IMR-90 (cell line): ENCODE data around the gene DNAJC17. TPM values are rescaled to one million over a fixed set of nuclear protein-coding genes. Genes with fewer than 3 reads are reported as not detected.

Source experiments
- ATAC-seq: fragments of 200-7000 bp; cut with Tn5 transposase; 2 replicates; pipeline ENCODE4 v1.9.1; 2020; ENCODE audit warnings: low read depth, mild to moderate bottlenecking, moderate library complexity
- BruUV-seq: library from RNA; stranded (reverse); fragments of 400-500 nt; replicated peaks from 2 replicates; lab custom pipeline; 2021; lab: Mats Ljungman, UMichigan
- CTCF ChIA-PET: fragments of 300-600 bp; formaldehyde crosslinking; extraction: SDS; loops from one replicate; lab custom pipeline; 2021; ENCODE audit warnings: antibody characterized with exemption; lab: Yijun Ruan, JAX
- POLR2A ChIA-PET: fragments of 300-600 bp; sonication (Branson Sonifier 250); formaldehyde crosslinking; loops from one replicate; lab custom pipeline; 2022; ENCODE audit warnings: antibody characterized with exemption; ENCODE audit not compliant: unreplicated experiment; lab: Charles Lee
- DNase-seq: peaks from one replicate; pipeline ENCODE4 v3.0.0; 2013
- H2AFZ ChIP-seq: replicated peaks from 2 replicates; pipeline ENCODE3; 2013; ENCODE audit warnings: low read length, mild to moderate bottlenecking; ENCODE audit not compliant: poor library complexity
- H2AK5ac ChIP-seq: 2 replicates; pipeline ENCODE4 v1.6.1; 2013; ENCODE audit warnings: low read depth, low read length, inconsistent platforms
- H2AK9ac ChIP-seq: replicated peaks from 2 replicates; pipeline ENCODE3; 2013; ENCODE audit warnings: mild to moderate bottlenecking, low read depth, low read length, moderate library complexity; ENCODE audit not compliant: poor library complexity
- H2BK120ac ChIP-seq: 2 replicates; pipeline ENCODE4 v1.6.1; 2013; ENCODE audit warnings: low read depth, low read length, inconsistent platforms
- H2BK15ac ChIP-seq: 3 replicates; pipeline ENCODE4 v1.6.1; 2013; ENCODE audit warnings: low read depth, low read length, inconsistent platforms
- H2BK20ac ChIP-seq: 2 replicates; pipeline ENCODE4 v1.6.1; 2013; ENCODE audit warnings: low read depth, mild to moderate bottlenecking, inconsistent platforms, low read length, moderate library complexity
- H2BK5ac ChIP-seq: 2 replicates; pipeline ENCODE4 v1.6.1; 2013; ENCODE audit warnings: mild to moderate bottlenecking, low read depth, low read length, inconsistent platforms; ENCODE audit not compliant: poor library complexity, severe bottlenecking
- H3K14ac ChIP-seq: replicated peaks from 2 replicates; pipeline ENCODE4 v1.6.1; 2013; ENCODE audit warnings: low read depth, low read length, inconsistent platforms
- H3K18ac ChIP-seq: 2 replicates; pipeline ENCODE4 v1.6.1; 2013; ENCODE audit warnings: low read depth, low read length, control low read depth
- H3K23ac ChIP-seq: 2 replicates; pipeline ENCODE4 v1.6.1; 2013; ENCODE audit warnings: low read depth, low read length, inconsistent platforms
- H3K27ac ChIP-seq: 2 replicates; pipeline ENCODE4 v1.5.1; 2013; ENCODE audit warnings: mild to moderate bottlenecking, control low read depth, low read length; ENCODE audit not compliant: insufficient read depth
- H3K27me3 ChIP-seq: 2 replicates; pipeline ENCODE4 v1.6.1; 2013; ENCODE audit warnings: low read length; ENCODE audit not compliant: control insufficient read depth, insufficient read depth
- H3K36me3 ChIP-seq: 2 replicates; pipeline ENCODE4 v1.6.1; 2013; ENCODE audit warnings: low read length, mixed read lengths; ENCODE audit not compliant: control insufficient read depth, insufficient read depth
- H3K4ac ChIP-seq: 2 replicates; pipeline ENCODE4 v1.6.1; 2013; ENCODE audit warnings: low read depth, low read length, inconsistent platforms
- H3K4me1 ChIP-seq: 2 replicates; pipeline ENCODE4 v1.6.1; 2013; ENCODE audit warnings: low read length, mixed read lengths; ENCODE audit not compliant: control insufficient read depth, insufficient read depth
- H3K4me2 ChIP-seq: 2 replicates; pipeline ENCODE4 v1.6.1; 2013; ENCODE audit warnings: low read depth, mild to moderate bottlenecking, control low read depth, low read length, moderate library complexity
- H3K4me3 ChIP-seq: 2 replicates; pipeline ENCODE4 v1.5.1; 2013; ENCODE audit warnings: low read depth, mild to moderate bottlenecking, control low read depth, low read length, moderate library complexity; ENCODE audit not compliant: insufficient read depth
- H3K56ac ChIP-seq: 2 replicates; pipeline ENCODE4 v1.6.1; 2013; ENCODE audit warnings: low read length, inconsistent platforms; ENCODE audit not compliant: insufficient read depth; ENCODE audit errors: extremely low read depth
- H3K79me1 ChIP-seq, 2 experiments: 2 replicates each; pipeline ENCODE4 v1.6.1; 2013; ENCODE audit warnings: low read length in 2 of 2, inconsistent platforms in 1 of 2, low read depth in 1 of 2
- H3K9ac ChIP-seq: 2 replicates; pipeline ENCODE4 v1.6.1; 2013; ENCODE audit warnings: low read depth, low read length, control low read depth
- H3K9me1 ChIP-seq: 2 replicates; pipeline ENCODE4 v1.6.1; 2013; ENCODE audit warnings: low read length, inconsistent platforms; ENCODE audit not compliant: insufficient read depth
- H3K9me3 ChIP-seq: 2 replicates; pipeline ENCODE4 v1.6.1; 2013; ENCODE audit warnings: low read length; ENCODE audit not compliant: control insufficient read depth, insufficient read depth
- H4K20me1 ChIP-seq: 2 replicates; pipeline ENCODE4 v1.6.1; 2013; ENCODE audit warnings: low read length, inconsistent platforms; ENCODE audit not compliant: insufficient read depth
- H4K5ac ChIP-seq: 2 replicates; pipeline ENCODE4 v1.6.1; 2013; ENCODE audit warnings: mild to moderate bottlenecking, low read depth, low read length, control low read depth
- H4K8ac ChIP-seq, 2 experiments: 2 replicates each; pipeline ENCODE4 v1.6.1; 2013; ENCODE audit warnings: low read depth in 2 of 2, low read length in 2 of 2, control low read depth in 1 of 2, inconsistent platforms in 1 of 2
- H4K91ac ChIP-seq: 2 replicates; pipeline ENCODE4 v1.6.1; 2013; ENCODE audit warnings: low read depth, low read length, inconsistent platforms; ENCODE audit not compliant: insufficient read depth
- CEBPB ChIP-seq: IDR thresholded peaks from 2 replicates; pipeline ENCODE4 v1.6.1; 2012; ENCODE audit warnings: low read depth, low read length, improper control_type of control experiment
- MXI1 ChIP-seq: IDR thresholded peaks from 2 replicates; pipeline ENCODE4 v1.6.1; 2012; ENCODE audit warnings: low read depth, mild to moderate bottlenecking, low read length, moderate library complexity, borderline replicate concordance
- POLR2A ChIP-seq: IDR thresholded peaks from 2 replicates; pipeline ENCODE4 v1.6.1; 2012; ENCODE audit warnings: mild to moderate bottlenecking, low read depth, low read length
- SMC3 ChIP-seq: fragments of 150-350 bp; IDR thresholded peaks from 2 replicates; pipeline ENCODE4 v1.6.1; 2016; ENCODE audit warnings: low read depth, mild to moderate bottlenecking, antibody characterized with exemption, low read length, moderate library complexity
- WGBS, 2 experiments: methylation state at CpG; one replicate each; pipeline versions ENCODE4 v1.1.5 to v1.1.7; 2013; ENCODE audit warnings: missing lambda C conversion rate in 2 of 2; ENCODE audit not compliant: insufficient read length in 1 of 2; ENCODE audit errors: extremely low coverage in 2 of 2; 5-methylcytosine and 5-hydroxymethylcytosine counted together
- dilution Hi-C: fragments of 300-500 bp; cut with HindIII; formaldehyde crosslinking; loops from one replicate; pipeline ENCODE4 v1.14.3; 2018; ENCODE audit warnings: low sequenced_read_pairs; ENCODE audit not compliant: unreplicated experiment
- in situ Hi-C: fragments of 300-500 bp; cut with MboI; formaldehyde crosslinking; loops from 3 replicates; pipeline ENCODE4 v1.14.3; 2019; ENCODE audit warnings: low sequenced_read_pairs, inconsistent platforms, mixed read lengths
- intact Hi-C: fragments of 100-400 bp; cut with micrococcal nuclease; formaldehyde crosslinking; loops from 2 replicates; pipeline ENCODE4 v1.10.0; 2022
- polyA plus RNA-seq, 3 experiments: library from polyadenylated mRNA; depleted of rRNA; stranded (reverse); fragments of >200 nt; gene quantifications; 2 replicates each; pipeline ENCODE4 v1.2.3, GENCODE V29; 2012; ENCODE audit warnings: low replicate concordance in 1 of 3
- total RNA-seq: library from RNA; depleted of rRNA; stranded (reverse); fragments of >200 nt; gene quantifications from 2 replicates; pipeline ENCODE4 v1.2.3, GENCODE V29; 2012

DNAJC17 gene
- total and polyA plus RNA-seq, 2 of the 4 experiments (the other 2 are of a cell fraction), result 58.6 to 107 TPM

DNA sequence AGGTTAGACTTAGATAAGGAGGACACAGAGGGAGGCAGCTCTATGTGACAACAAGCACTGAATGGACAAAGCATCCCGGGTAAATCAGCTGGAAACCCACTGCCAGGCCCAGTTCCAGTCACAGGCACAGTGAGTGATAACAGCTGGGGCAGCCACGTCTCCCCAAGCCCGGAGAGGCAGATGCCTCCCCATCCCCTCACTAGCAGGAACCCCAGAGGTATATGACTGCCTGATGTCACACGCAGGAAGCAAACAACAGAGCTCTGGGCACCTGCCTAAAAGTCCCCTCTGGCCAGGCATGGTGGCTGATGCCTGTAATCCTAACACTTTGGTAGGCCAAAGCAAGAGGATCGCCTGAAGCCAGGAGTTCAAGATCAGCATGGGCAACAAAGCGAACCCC lies 19.3 kb downstream of the DNAJC17 start:
- H3K27ac ChIP-seq, result no peak overlapping the region
- in situ Hi-C loops (no loop called here), dilution Hi-C loops (no loop called here)

More for the DNA sequence above, 19.3 kb downstream of the DNAJC17 start:
- BruUV-seq, result no TSS peak
- Histone ChIP-seq H4K20me1 (peaks cover 40% of the 10 kb centered on the region; the same call in 1 of the 2 replicates), H4K91ac (no peak overlapping the region), H3K4me3 (no peak overlapping the region), H2AK9ac (no peak overlapping the region), H2AK5ac (peak overlapping the region; percentile 18; the same call in 1 of the 2 replicates), H3K27me3 (no peaks in the 10 kb centered on the region), H3K4ac (no peak overlapping the region), H2BK15ac (no peak overlapping the region), H4K5ac (no peak overlapping the region), H3K18ac (no peak overlapping the region), H3K4me2 (no peak overlapping the region), H2BK5ac (no peak overlapping the region), H3K9me1 (peaks cover 8% of the 10 kb centered on the region; the same call in 1 of the 2 replicates), H3K9me3 (no peaks in the 10 kb centered on the region), H3K79me1 (peaks cover 44 to 68% of the 10 kb centered on the region in 2 experiments), H3K9ac (no peak overlapping the region), H2BK120ac (no peak overlapping the region), H3K23ac (no peak overlapping the region), H3K56ac (no peak overlapping the region), H2AFZ (no peak overlapping the region), H3K36me3 (peaks cover 2% of the 10 kb centered on the region; the same call in 1 of the 2 replicates), H3K14ac (0 out of 2 replicates have a peak overlapping the region, but pooled peaks have one; percentile 35), H3K4me1 (peaks cover 10% of the 10 kb centered on the region), H4K8ac (no peak overlapping the region), H2BK20ac (no peak overlapping the region)
- ATAC-seq (no peak), DNase-seq (no peak)
- intact Hi-C loops, result no loop called here
- ChIA-PET POLR2A (no interaction called here), CTCF (interaction anchor here (1.1 kb wide), 1 partner anchor 106 kb away, joined by 3 read pairs; the partner anchor contains the start of gene VPS18)
- TF ChIP-seq POLR2A (no peak), MXI1 (no peak), SMC3 (no peak), CEBPB (no peak)
- WGBS, 2 experiments, result 14% methylated on average over 1 of the region's 6 CpGs; no CpG with 5 or more reads in 1 of the 2 experiments
